ENCODE measurements around the gene MAP3K5. TPM values are rescaled to one million over a fixed set of nuclear protein-coding genes. Genes with fewer than 3 reads are reported as not detected.

Gene MAP3K5
- total and polyA plus RNA-seq, 2 of the 8 experiments (the other 6 are each of a cell fraction or from before 2014, with no cell fraction given), result 0.63 to 2.6 TPM

- H4K91ac ChIP-seq (replicated peaks; ENCODE audit: insufficient read length, low read length), result no peak overlapping the region
- no peaks in the 10 kb centered on the region for H3K79me2 ChIP-seq (ENCODE audit: control insufficient read depth in 1 of 2, insufficient read depth in 2 of 2, low read length in 2 of 2)
- no peak overlapping the region for H2BK15ac ChIP-seq (ENCODE audit: low read length)
- no peak overlapping the region for H2BK12ac ChIP-seq (ENCODE audit: low read depth, low read length)
- no peaks in the 10 kb centered on the region for H3K27me3 ChIP-seq (replicated peaks in 1 of 4; ENCODE audit: control insufficient read depth in 3 of 4, extremely low read depth in 1 of 4, insufficient read depth in 3 of 4, low read length in 3 of 4)
- no peak overlapping the region for H3K4me2 ChIP-seq (ENCODE audit: insufficient read depth in 1 of 2, low read depth in 2 of 2, low read length in 2 of 2)
- no peak overlapping the region for H2BK20ac ChIP-seq (ENCODE audit: low read length)
- H3K9me3 ChIP-seq (ENCODE audit: insufficient read depth in 2 of 2, low read depth in 1 of 2, low read length in 1 of 2), result no peaks in the 10 kb centered on the region
- H2AK5ac ChIP-seq (ENCODE audit: low read depth, low read length), result 0 out of 2 replicates have a peak overlapping the region, but pooled peaks have one; percentile 11
- H4K20me1 ChIP-seq (replicated peaks in 1 of 2; ENCODE audit: control insufficient read depth in 1 of 2, insufficient read depth in 2 of 2, low read length in 2 of 2), result no peaks in the 10 kb centered on the region
- no peaks in the 10 kb centered on the region; the same call in 1 of the 2 replicates for H3K79me1 ChIP-seq (ENCODE audit: low read depth, low read length)
- no peak overlapping the region for H3K56ac ChIP-seq (replicated peaks; ENCODE audit: insufficient read length, low read depth, low read length)
- H4K5ac ChIP-seq (ENCODE audit: insufficient read length, low read depth, low read length), result no peak overlapping the region
- no peak for DNase-seq (ENCODE audit: low read depth in 1 of 2, low spot score in 2 of 2)
- no peak overlapping the region for H3K27ac ChIP-seq (ENCODE audit: low read depth, low read length)
- H4K8ac ChIP-seq (ENCODE audit: extremely low read depth, insufficient read depth, low read length), result no peak overlapping the region
- H3K18ac ChIP-seq (ENCODE audit: extremely low read depth, low read length), result no peak overlapping the region
- no peaks in the 10 kb centered on the region for H3K36me3 ChIP-seq (ENCODE audit: control insufficient read depth in 2 of 4, insufficient read depth in 4 of 4, low read length in 3 of 4)
- no peaks in the 10 kb centered on the region for H3K4me1 ChIP-seq (replicated peaks in 1 of 4; ENCODE audit: control insufficient read depth in 3 of 4, insufficient read depth in 4 of 4, low read length in 3 of 4)
- no peak overlapping the region for H3K4ac ChIP-seq (replicated peaks; ENCODE audit: insufficient read length, low read depth, low read length)
- no peak overlapping the region for H2AFZ ChIP-seq (ENCODE audit: low read length)
- no peaks in the 10 kb centered on the region for H3K23me2 ChIP-seq (ENCODE audit: low read depth, low read length)
- no peak overlapping the region for H2BK120ac ChIP-seq (replicated peaks; ENCODE audit: low read depth, low read length)
- ChIA-PET POLR2A (ENCODE audit: partially characterized antibody) (interaction anchor here (1.1 kb wide), 1 partner anchor 449 kb away, joined by 3 read pairs; the partner anchor contains the start of gene BCLAF1), CTCF (ENCODE audit: partially characterized antibody) (interaction anchor here (0.8 to 2.8 kb wide), 7 partner anchors 10 to 338 kb away, joined by 3 to 16 read pairs (median 6); partner anchors contain the start of gene MAP3K5)
- no peak for FAIRE-seq
- H2BK5ac ChIP-seq (ENCODE audit: low read depth, low read length), result no peak overlapping the region
- H3K9ac ChIP-seq (replicated peaks in 1 of 4; ENCODE audit: extremely low read depth in 1 of 4, low read depth in 3 of 4, low read length in 3 of 4), result no peak overlapping the region
- H3K4me3 ChIP-seq (ENCODE audit: extremely low read depth in 1 of 4, insufficient read depth in 2 of 4, low read depth in 3 of 4, low read length in 4 of 4), result no peak overlapping the region
- no peak overlapping the region for H3K23ac ChIP-seq (ENCODE audit: insufficient read length)
- no peak overlapping the region for H3K14ac ChIP-seq (ENCODE audit: insufficient read length)
- no peak for TF ChIP-seq TAF7 (optimal IDR thresholded peaks at IDR 0.05; ENCODE audit: borderline replicate concordance, low read depth, low read length)
- TF ChIP-seq HDAC2 (IDR thresholded peaks at IDR 0.05; ENCODE audit: borderline replicate concordance in 1 of 2, low read depth in 2 of 2, low read length in 2 of 2), result no peak
- no peak for TF ChIP-seq CHD1 (IDR thresholded peaks at IDR 0.05; ENCODE audit: low read depth, low read length)
- TF ChIP-seq SAP30 (IDR thresholded peaks at IDR 0.05; ENCODE audit: insufficient read depth, insufficient replicate concordance, low read length), result no peak
- no peak for TF ChIP-seq TBP (IDR thresholded peaks at IDR 0.05; ENCODE audit: low read depth, low read length)
- no peak for TF ChIP-seq YY1 (IDR thresholded peaks at IDR 0.05; ENCODE audit: low read depth, low read length)
- TF ChIP-seq CTBP2 (IDR thresholded peaks at IDR 0.05; ENCODE audit: borderline replicate concordance, insufficient read depth, insufficient read length, low read length), result no peak
- no peak for TF ChIP-seq GABPA (IDR thresholded peaks at IDR 0.05; ENCODE audit: borderline replicate concordance, insufficient read depth, low read length)
- no peak for TF ChIP-seq POLR2A (IDR thresholded peaks at IDR 0.05; ENCODE audit: control extremely low read depth in 1 of 2, low read depth in 2 of 2, low read length in 2 of 2)
- no peak for TF ChIP-seq CBX8 (IDR thresholded peaks at IDR 0.05; ENCODE audit: borderline replicate concordance, low read depth, low read length)
- TF ChIP-seq ASH2L (IDR thresholded peaks at IDR 0.05; ENCODE audit: low read length), result no peak
- WGBS, 2 experiments (ENCODE audit: extremely low coverage in 1 of 2, insufficient coverage in 1 of 2, insufficient read length in 1 of 2, insufficient replicate concordance in 2 of 2, low coverage in 1 of 2, low lambda C conversion rate in 2 of 2, missing lambda C conversion rate in 1 of 2), result 92% methylated on average over 4 of the region's 4 CpGs; no CpG with 5 or more reads in 1 of the 2 experiments
Measured at GRCh38 chr6:136739071-136739470, 53.2 kb downstream of the MAP3K5 start.

Data from H1 (cell line).